ENCODE results near the gene IGFBP5. TPM values are rescaled to one million over a fixed set of nuclear protein-coding genes. Genes with fewer than 3 reads are reported as not detected.

Gene IGFBP5, protein sequence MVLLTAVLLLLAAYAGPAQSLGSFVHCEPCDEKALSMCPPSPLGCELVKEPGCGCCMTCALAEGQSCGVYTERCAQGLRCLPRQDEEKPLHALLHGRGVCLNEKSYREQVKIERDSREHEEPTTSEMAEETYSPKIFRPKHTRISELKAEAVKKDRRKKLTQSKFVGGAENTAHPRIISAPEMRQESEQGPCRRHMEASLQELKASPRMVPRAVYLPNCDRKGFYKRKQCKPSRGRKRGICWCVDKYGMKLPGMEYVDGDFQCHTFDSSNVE
- 190 and 232 TPM in 2 replicates for total RNA-seq
- polyA plus RNA-seq: 113 TPM in 2 replicates

DNA sequence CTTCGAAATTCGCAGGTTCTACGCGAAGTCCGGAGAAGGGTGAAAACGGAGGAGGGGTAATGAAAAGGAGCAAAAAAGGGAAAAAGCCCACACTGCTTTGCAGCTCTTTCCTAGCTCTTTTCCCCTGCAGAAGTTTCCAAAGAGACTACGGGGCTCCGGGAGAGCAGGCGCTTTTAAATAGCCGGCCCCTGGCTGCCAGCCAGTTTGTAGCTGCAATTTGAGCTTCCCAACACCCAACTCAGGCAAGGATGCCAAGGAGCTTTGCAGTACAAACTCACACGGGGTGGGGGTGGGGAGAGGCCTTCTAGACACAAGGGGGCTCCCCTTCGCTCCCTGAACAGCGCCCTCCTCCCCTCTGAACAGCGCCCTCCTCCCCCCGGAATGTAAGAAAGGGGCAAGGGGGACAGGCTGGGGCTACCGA is at the start of gene IGFBP5:
TSS of gene IGFBP5 (minus strand) at position 149 of the 421 bp plus-strand sequence. CDS start 774 bp downstream, outside the sequence.
- Histone ChIP-seq H3K79me2 (peaks cover 29% of the 10 kb centered on the region), H3K27me3 (no peaks in the 10 kb centered on the region), H3K9me2 (replicated peaks; ENCODE audit: insufficient read depth) (no peaks in the 10 kb centered on the region), H3K9me3 (ENCODE audit: low read depth) (no peaks in the 10 kb centered on the region), H3K4me1 (ENCODE audit: insufficient read depth) (peaks cover 54% of the 10 kb centered on the region), H3K4me3 (peak within 1 kb of the TSS; percentile 61), H3K4me2 (peak within 1 kb of the TSS; percentile 94), H4K20me1 (ENCODE audit: insufficient read depth, poor library complexity, severe bottlenecking) (peaks cover 7% of the 10 kb centered on the region), H3K27ac (peak within 1 kb of the TSS; percentile 88), H2AFZ (peak within 1 kb of the TSS; percentile 24), H3K36me3 (replicated peaks; ENCODE audit: insufficient read depth, low read depth) (no peaks in the 10 kb centered on the region)
- WGBS (ENCODE audit: low lambda C conversion rate, missing lambda C conversion rate): 8% methylated on average over 10 of the region's 16 CpGs
- peak; percentile 94 for DNase-seq (ENCODE audit: low spot score)
- TF ChIP-seq, protein P1, sequence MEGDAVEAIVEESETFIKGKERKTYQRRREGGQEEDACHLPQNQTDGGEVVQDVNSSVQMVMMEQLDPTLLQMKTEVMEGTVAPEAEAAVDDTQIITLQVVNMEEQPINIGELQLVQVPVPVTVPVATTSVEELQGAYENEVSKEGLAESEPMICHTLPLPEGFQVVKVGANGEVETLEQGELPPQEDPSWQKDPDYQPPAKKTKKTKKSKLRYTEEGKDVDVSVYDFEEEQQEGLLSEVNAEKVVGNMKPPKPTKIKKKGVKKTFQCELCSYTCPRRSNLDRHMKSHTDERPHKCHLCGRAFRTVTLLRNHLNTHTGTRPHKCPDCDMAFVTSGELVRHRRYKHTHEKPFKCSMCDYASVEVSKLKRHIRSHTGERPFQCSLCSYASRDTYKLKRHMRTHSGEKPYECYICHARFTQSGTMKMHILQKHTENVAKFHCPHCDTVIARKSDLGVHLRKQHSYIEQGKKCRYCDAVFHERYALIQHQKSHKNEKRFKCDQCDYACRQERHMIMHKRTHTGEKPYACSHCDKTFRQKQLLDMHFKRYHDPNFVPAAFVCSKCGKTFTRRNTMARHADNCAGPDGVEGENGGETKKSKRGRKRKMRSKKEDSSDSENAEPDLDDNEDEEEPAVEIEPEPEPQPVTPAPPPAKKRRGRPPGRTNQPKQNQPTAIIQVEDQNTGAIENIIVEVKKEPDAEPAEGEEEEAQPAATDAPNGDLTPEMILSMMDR (IDR thresholded peaks at IDR 0.05; ENCODE audit: poor library complexity): peak; percentile 36
- no peak for TF ChIP-seq EZH2phosphoT487 (IDR thresholded peaks at IDR 0.05; ENCODE audit: low read depth, severe bottlenecking, unreplicated experiment)

DNA sequence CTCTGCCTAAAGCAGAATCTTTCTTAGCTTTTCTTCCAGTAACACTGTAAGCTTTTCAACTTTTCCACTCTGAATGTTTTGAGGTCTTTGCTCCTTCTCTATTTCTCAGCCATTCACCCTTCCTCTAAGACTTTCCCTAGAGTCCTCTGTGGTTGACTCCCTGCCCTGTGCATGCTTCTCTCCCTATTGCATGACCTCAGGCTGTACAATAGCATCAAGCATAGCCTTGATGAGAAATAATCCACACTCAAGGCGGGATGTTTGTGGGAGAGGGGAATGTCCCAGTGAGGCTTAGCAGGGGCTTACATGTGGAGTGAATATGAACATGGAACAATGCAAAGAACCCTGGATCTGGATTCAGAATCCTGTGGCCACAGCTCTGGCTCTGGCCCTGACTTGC is 48.4 kb upstream of the IGFBP5 start:
- Histone ChIP-seq H3K4me3 (no peak overlapping the region), H4K20me1 (ENCODE audit: insufficient read depth, poor library complexity, severe bottlenecking) (no peaks in the 10 kb centered on the region), H3K27ac (peak overlapping the region; percentile 54), H3K27me3 (no peaks in the 10 kb centered on the region), H3K4me2 (no peak overlapping the region), H3K79me2 (no peaks in the 10 kb centered on the region), H3K9me2 (replicated peaks; ENCODE audit: insufficient read depth) (no peaks in the 10 kb centered on the region), H3K4me1 (ENCODE audit: insufficient read depth) (peaks cover 23% of the 10 kb centered on the region), H2AFZ (no peak overlapping the region), H3K36me3 (replicated peaks; ENCODE audit: insufficient read depth, low read depth) (no peaks in the 10 kb centered on the region), H3K9me3 (ENCODE audit: low read depth) (no peaks in the 10 kb centered on the region)
- no peak for TF ChIP-seq EZH2 (IDR thresholded peaks at IDR 0.05; ENCODE audit: borderline replicate concordance)
- TF ChIP-seq EZH2phosphoT487 (IDR thresholded peaks at IDR 0.05; ENCODE audit: low read depth, severe bottlenecking, unreplicated experiment): no peak
- TF ChIP-seq, protein P1 (IDR thresholded peaks at IDR 0.05; ENCODE audit: poor library complexity): no peak
- 83% methylated on average over 1 of the region's 1 CpG for WGBS (ENCODE audit: low lambda C conversion rate, missing lambda C conversion rate)
- DNase-seq (ENCODE audit: low spot score): no peak

DNA sequence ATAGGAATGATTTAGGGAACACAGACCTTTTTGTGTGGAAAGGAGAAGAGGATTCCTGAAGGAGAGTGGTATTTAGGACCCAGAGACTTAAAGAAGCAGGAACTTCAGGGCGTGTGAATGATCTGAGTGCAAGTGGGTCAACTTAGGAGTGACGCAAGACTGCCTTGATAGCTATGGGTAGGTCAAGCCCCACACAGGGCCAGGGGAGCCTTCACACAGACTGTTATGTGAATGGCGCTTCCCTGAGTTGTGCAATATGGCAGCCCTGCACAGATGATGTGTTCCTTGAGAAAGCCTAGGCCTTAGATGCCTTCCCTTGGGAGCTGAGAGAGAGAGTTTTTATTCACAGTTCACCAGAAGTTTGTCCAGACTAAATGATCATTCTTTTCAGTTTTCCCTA is 47.1 kb upstream of the IGFBP5 start:
- no peak for DNase-seq (ENCODE audit: low spot score)
- H3K79me2 ChIP-seq: no peaks in the 10 kb centered on the region
- TF ChIP-seq, protein P1 (IDR thresholded peaks at IDR 0.05; ENCODE audit: poor library complexity): no peak
- TF ChIP-seq EZH2 (IDR thresholded peaks at IDR 0.05; ENCODE audit: borderline replicate concordance): no peak
- no peak for TF ChIP-seq EZH2phosphoT487 (IDR thresholded peaks at IDR 0.05; ENCODE audit: low read depth, severe bottlenecking, unreplicated experiment)
- H3K9me3 ChIP-seq (ENCODE audit: low read depth): no peaks in the 10 kb centered on the region
- no peaks in the 10 kb centered on the region for H3K27me3 ChIP-seq
- H3K4me3 ChIP-seq: no peak overlapping the region
- no peaks in the 10 kb centered on the region for H4K20me1 ChIP-seq (ENCODE audit: insufficient read depth, poor library complexity, severe bottlenecking)
- no peaks in the 10 kb centered on the region for H3K36me3 ChIP-seq (replicated peaks; ENCODE audit: insufficient read depth, low read depth)
- no peak overlapping the region for H2AFZ ChIP-seq
- peaks cover 23% of the 10 kb centered on the region for H3K4me1 ChIP-seq (ENCODE audit: insufficient read depth)
- no peaks in the 10 kb centered on the region for H3K9me2 ChIP-seq (replicated peaks; ENCODE audit: insufficient read depth)
- WGBS (ENCODE audit: low lambda C conversion rate, missing lambda C conversion rate): 93% methylated on average over 3 of the region's 3 CpGs
- H3K27ac ChIP-seq: peak overlapping the region; percentile 54
- H3K4me2 ChIP-seq: no peak overlapping the region
